ENCODE data around the gene TMEM240.

TMEM240 gene

GRCh38 chr1:1547011-1547410, 6.6 kb upstream of the TMEM240 start:
- no peaks in the 10 kb centered on the region for H3K9me3 ChIP-seq (ENCODE audit: low read depth, low read length)
- H3K36me3 ChIP-seq (ENCODE audit: insufficient read depth, low read length) = no peaks in the 10 kb centered on the region
- TF ChIP-seq FOXP2 (optimal IDR thresholded peaks at IDR 0.05; ENCODE audit: control extremely low read depth, extremely low read length, insufficient read depth) = no peak
- TF ChIP-seq POLR2AphosphoS5 (IDR thresholded peaks at IDR 0.05; ENCODE audit: borderline replicate concordance, low read depth, low read length) = no peak
- TF ChIP-seq EZH2 (IDR thresholded peaks at IDR 0.05) = no peak
- no peak overlapping the region for H3K9ac ChIP-seq (ENCODE audit: insufficient read length)
- no peak for DNase-seq (ENCODE audit: low read depth, low spot score)
- no peak overlapping the region for H3K4me3 ChIP-seq
- H3K27ac ChIP-seq = no peak overlapping the region

- Histone ChIP-seq H3K36me3 (ENCODE audit: insufficient read depth, low read length) (no peaks in the 10 kb centered on the region; the same call in 1 of the 2 replicates), H3K4me3 (no peak overlapping the region), H3K9ac (ENCODE audit: insufficient read length) (no peak overlapping the region), H3K27ac (no peak overlapping the region), H3K9me3 (ENCODE audit: low read depth, low read length) (no peaks in the 10 kb centered on the region)
- TF ChIP-seq POLR2AphosphoS5 (IDR thresholded peaks at IDR 0.05; ENCODE audit: borderline replicate concordance, low read depth, low read length) (no peak), EZH2 (IDR thresholded peaks at IDR 0.05) (no peak), FOXP2 (optimal IDR thresholded peaks at IDR 0.05; ENCODE audit: control extremely low read depth, extremely low read length, insufficient read depth) (no peak)
- no peak for DNase-seq (ENCODE audit: low read depth, low spot score)
These were observed 5.7 kb upstream of the TMEM240 start for GRCh38 chr1:1545946-1546737.

DNA sequence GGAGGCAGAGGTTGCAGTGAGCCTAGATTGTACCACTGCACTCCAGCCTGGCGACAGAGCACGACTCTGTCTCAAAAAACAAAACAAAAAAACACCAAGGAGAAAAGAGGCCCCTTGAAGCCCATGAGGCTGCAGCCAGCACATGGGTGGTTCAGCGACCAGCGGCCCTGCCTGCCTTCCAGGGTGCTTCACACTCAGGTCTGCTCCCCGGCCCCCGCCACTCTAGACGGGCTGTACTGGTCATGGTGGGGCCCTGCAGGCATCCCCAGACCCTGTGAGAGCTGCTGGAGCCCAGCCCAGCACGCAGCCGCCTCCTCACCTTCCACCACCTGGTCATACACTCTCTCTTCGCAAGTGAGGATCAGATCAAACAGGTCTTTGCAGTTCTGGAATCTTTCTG, 4.1 kb upstream of the TMEM240 start:
- H3K27ac ChIP-seq = 0 out of 2 replicates have a peak overlapping the region, but pooled peaks have one; percentile 25
- H3K36me3 ChIP-seq (ENCODE audit: insufficient read depth, low read length) = no peaks in the 10 kb centered on the region; the same call in 1 of the 2 replicates
- H3K9me3 ChIP-seq (ENCODE audit: low read depth, low read length) = no peaks in the 10 kb centered on the region
- no peak overlapping the region for H3K4me3 ChIP-seq
- no peak for DNase-seq (ENCODE audit: low read depth, low spot score)
- TF ChIP-seq EZH2 (IDR thresholded peaks at IDR 0.05) (no peak), POLR2AphosphoS5 (IDR thresholded peaks at IDR 0.05; ENCODE audit: borderline replicate concordance, low read depth, low read length) (no peak), FOXP2 (optimal IDR thresholded peaks at IDR 0.05; ENCODE audit: control extremely low read depth, extremely low read length, insufficient read depth) (no peak)
- H3K9ac ChIP-seq (ENCODE audit: insufficient read length) = no peak overlapping the region

DNA sequence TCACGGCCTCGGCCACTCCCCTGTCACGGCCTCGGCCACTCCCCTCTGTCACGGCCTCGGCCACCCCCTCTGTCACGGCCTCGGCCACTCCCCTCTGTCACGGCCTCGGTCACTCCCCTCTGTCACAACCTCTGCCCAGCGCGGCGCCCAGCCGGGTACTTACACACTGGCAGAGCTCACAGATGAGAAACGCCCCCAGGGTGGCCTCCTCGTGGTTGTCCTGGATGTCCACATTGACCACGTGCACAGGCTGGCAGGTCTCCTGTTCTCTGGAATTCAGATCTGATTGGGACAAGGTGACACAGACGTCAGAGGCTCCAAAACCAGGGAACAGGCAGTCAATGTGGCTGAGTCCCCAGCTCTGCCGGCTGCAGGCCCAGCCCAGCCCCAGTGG, 3.3 kb upstream of the TMEM240 start:
- H3K27ac ChIP-seq = no peak overlapping the region
- H3K9ac ChIP-seq (ENCODE audit: insufficient read length) = no peak overlapping the region
- TF ChIP-seq POLR2AphosphoS5 (IDR thresholded peaks at IDR 0.05; ENCODE audit: borderline replicate concordance, low read depth, low read length) (no peak), FOXP2 (optimal IDR thresholded peaks at IDR 0.05; ENCODE audit: control extremely low read depth, extremely low read length, insufficient read depth) (no peak), EZH2 (IDR thresholded peaks at IDR 0.05) (no peak)
- H3K36me3 ChIP-seq (ENCODE audit: insufficient read depth, low read length) = no peaks in the 10 kb centered on the region; the same call in 1 of the 2 replicates
- no peak for DNase-seq (ENCODE audit: low read depth, low spot score)
- no peak overlapping the region for H3K4me3 ChIP-seq
- H3K9me3 ChIP-seq (ENCODE audit: low read depth, low read length) = no peaks in the 10 kb centered on the region

DNA sequence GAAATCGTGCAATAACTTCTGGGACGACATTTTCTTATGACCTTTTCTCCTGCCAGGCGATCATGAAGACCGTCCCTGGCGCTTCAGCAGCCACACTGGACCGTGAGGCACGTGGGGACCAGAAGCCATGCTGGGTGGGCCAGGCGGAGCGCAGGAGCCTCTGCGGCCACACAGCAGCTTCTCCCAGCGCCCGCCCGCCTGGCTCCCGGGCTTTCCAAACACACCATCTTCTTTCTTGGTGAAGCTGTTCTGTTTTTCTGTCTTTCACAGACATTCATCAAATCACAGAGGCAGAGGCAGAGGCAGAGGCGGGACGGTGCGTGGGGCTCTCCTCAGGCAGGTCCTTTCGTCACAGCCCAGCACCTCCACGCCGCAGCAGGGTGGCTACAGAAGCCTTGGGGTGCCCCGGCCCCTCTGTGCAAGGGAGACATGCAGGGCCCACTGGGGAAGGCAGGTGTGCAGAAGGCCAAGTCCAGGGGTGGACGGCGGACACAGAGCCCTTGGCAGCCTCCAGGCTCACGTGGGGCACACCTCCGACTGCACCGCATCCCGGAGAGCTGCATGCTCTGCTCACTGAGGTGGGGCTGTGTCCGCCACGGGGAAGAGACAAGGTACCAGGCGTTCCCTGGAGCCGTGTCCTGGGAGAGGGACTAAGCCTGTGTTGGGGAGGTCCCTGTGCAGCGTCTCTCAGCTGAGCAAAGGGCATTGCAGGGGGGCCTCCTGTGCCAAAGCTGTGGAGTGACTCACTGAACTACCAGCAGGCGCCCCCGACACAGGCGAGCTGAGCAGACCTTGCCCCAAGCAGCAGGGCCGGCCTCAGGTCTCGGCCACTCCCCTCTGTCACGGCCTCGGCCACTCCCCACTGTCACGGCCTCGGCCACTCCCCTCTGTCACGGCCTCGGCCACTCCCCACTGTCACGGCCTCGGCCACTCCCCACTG, 2.6 kb upstream of the TMEM240 start:
- no peak overlapping the region for H3K4me3 ChIP-seq
- DNase-seq (ENCODE audit: low read depth, low spot score) = no peak
- TF ChIP-seq POLR2AphosphoS5 (IDR thresholded peaks at IDR 0.05; ENCODE audit: borderline replicate concordance, low read depth, low read length) (no peak), EZH2 (IDR thresholded peaks at IDR 0.05) (no peak), FOXP2 (optimal IDR thresholded peaks at IDR 0.05; ENCODE audit: control extremely low read depth, extremely low read length, insufficient read depth) (no peak)
- no peak overlapping the region for H3K27ac ChIP-seq
- no peak overlapping the region for H3K9ac ChIP-seq (ENCODE audit: insufficient read length)
- H3K36me3 ChIP-seq (ENCODE audit: insufficient read depth, low read length) = no peaks in the 10 kb centered on the region; the same call in 1 of the 2 replicates
- H3K9me3 ChIP-seq (ENCODE audit: low read depth, low read length) = no peaks in the 10 kb centered on the region

GRCh38 chr1:1541956-1542765, 1.7 kb upstream of the TMEM240 start:
- no peaks in the 10 kb centered on the region; the same call in 1 of the 2 replicates for H3K36me3 ChIP-seq (ENCODE audit: insufficient read depth, low read length)
- TF ChIP-seq EZH2 (IDR thresholded peaks at IDR 0.05) (no peak), POLR2AphosphoS5 (IDR thresholded peaks at IDR 0.05; ENCODE audit: borderline replicate concordance, low read depth, low read length) (no peak), FOXP2 (optimal IDR thresholded peaks at IDR 0.05; ENCODE audit: control extremely low read depth, extremely low read length, insufficient read depth) (no peak)
- DNase-seq (ENCODE audit: low read depth, low spot score) = no peak
- H3K4me3 ChIP-seq = no peak overlapping the region
- H3K9ac ChIP-seq (ENCODE audit: insufficient read length) = no peak overlapping the region
- H3K27ac ChIP-seq = peak overlapping the region; percentile 50; the same call in 1 of the 2 replicates
- H3K9me3 ChIP-seq (ENCODE audit: low read depth, low read length) = no peaks in the 10 kb centered on the region

GRCh38 chr1:1540818-1541628, 599 bp upstream of the TMEM240 start:
- Histone ChIP-seq H3K36me3 (ENCODE audit: insufficient read depth, low read length) (no peaks in the 10 kb centered on the region; the same call in 1 of the 2 replicates), H3K9ac (ENCODE audit: insufficient read length) (no peak overlapping the region), H3K4me3 (peak overlapping the region; percentile 76), H3K9me3 (ENCODE audit: low read depth, low read length) (no peaks in the 10 kb centered on the region), H3K27ac (no peak overlapping the region)
- TF ChIP-seq POLR2AphosphoS5 (IDR thresholded peaks at IDR 0.05; ENCODE audit: borderline replicate concordance, low read depth, low read length) (no peak), FOXP2 (optimal IDR thresholded peaks at IDR 0.05; ENCODE audit: control extremely low read depth, extremely low read length, insufficient read depth) (no peak), EZH2 (IDR thresholded peaks at IDR 0.05) (no peak)
- DNase-seq (ENCODE audit: low read depth, low spot score) = no peak

Data from SK-N-MC (cell line).